GM21515 (cell line): Measurements from ENCODE around the gene FAM81A.
"Not testable (repeated sequence)": the region's sequence is repeated elsewhere in the genome, so short reads cannot be mapped to it uniquely, and the experiment has no call there.

Source experiments
- ATAC-seq: cut with Tn5 transposase; IDR thresholded peaks from one replicate; pipeline ENCODE4 v1.9.1; 2021; ENCODE audit not compliant: unreplicated experiment

The FAM81A gene

DNA sequence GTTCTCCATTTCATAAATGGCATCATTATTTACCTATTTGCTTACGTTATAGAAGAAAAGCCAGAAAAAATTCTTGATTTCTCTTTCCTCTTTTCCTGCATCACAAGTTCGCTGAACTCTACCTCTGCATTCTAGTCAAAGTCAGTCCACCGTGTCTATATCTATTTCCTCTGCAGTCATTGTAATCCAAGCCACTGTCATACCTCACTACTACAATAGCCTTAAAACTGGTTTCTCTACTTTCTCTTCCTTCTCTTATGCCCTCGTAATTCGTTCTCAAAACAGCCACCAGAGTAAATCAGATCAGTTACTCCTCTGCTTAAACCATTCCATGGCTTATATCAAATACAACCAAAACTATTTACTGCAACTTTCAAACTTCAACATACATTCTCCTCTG is 13.4 kb upstream of the FAM81A start:
- ATAC-seq: no peak

DNA sequence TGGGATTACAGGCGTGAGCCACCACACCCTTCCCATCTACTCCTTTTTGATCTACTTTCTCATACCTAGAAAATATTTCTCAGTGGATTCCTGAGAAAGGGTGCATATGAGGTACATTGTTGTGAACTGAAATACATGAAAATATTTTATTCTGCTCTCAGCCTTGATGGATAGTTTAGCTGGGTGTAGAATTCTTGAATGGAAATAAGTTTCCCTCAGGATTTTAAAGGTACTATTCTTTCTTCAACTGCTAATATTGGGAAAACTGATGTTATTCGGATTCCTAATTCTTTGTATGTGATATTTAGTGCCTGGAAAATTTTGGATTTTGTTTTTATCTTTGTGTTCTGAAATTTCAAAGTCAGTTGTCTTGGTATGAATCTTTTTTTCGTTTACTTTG is 9.1 kb upstream of the FAM81A start:
- not testable (repeated sequence) for ATAC-seq

- no peak for ATAC-seq
Observed at GRCh38 chr15:59432389-59432788, 5.6 kb upstream of the FAM81A start.

GRCh38 chr15:59434481-59434880 is 3.5 kb upstream of the FAM81A start:
- ATAC-seq: no peak

GRCh38 chr15:59436774-59437141 is 1.2 kb upstream of the FAM81A start:
- no peak for ATAC-seq

GRCh38 chr15:59437142-59437816 is 707 bp upstream of the FAM81A start:
- ATAC-seq: no peak

GRCh38 chr15:59438625-59439290 is 772 bp downstream of the FAM81A start:
- no peak for ATAC-seq

GRCh38 chr15:59439576-59439975 is 1.6 kb downstream of the FAM81A start:
- no peak for ATAC-seq

GRCh38 chr15:59443341-59444072 is 5.5 kb downstream of the FAM81A start:
- ATAC-seq: no peak

- no peak for ATAC-seq
Observed at GRCh38 chr15:59444081-59444835, 6.3 kb downstream of the FAM81A start.

DNA sequence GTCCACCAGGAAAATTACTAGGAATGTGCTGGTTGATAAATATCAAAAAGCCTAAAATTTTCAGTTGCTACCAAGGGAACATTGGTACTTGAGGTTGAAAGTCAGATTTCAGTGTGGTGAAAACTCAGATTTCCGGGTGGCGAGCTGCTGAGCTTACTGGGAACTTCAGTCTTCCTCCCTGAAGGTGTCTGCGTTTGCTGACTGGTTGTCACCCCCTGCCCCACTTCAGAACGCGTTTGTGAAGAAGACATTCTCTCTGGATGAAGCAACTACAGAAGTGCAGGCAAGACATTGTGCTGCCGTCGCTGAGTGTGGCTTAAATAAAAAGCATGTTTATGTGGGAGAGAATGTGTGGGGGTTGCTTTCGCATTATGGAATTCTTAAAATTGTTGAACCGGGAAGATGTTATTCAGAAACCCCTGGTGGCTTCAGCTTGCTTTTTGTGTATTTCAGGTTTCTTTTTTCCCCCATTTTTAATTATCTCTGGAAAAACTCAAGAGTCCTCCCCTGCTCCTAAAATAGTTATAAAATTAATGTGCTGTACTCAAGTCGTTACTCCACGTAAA is 7.1 kb downstream of the FAM81A start:
- ATAC-seq: no peak

DNA sequence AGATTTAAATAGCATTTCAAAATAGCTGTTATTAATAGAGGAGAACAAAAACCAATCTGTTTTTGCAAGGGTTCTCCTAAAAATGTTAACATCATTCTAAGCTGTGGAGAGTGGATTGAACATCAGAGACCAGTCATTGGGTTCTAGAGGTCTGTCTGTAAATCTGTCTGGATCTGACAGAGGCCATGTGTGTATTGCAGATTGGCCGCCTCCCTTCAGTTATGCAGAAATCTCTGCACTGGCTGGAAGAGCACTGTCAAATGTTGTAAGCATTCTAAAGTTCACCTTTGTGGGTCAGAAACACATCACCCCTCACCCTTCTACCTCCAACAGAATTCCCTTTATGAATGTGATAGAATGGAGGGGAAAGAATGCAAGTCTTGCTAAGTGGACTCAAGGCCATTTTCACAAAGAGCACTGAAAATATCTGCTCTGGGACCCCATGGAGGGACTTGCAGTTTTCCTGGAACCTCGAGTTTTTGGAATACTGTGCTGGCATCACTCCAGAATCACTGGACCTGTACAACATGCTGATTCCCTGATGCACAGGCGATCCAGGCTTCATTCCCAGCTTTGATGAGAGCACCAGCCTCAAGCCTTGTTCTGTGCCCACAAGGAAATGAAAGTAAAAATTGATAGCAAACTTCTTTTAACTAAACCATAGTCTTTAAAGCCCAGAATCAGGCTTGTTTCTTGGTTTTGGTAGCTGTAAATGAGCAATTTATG is 8.4 kb downstream of the FAM81A start:
- ATAC-seq: no peak

- ATAC-seq: no peak
Observed at GRCh38 chr15:59447367-59447766, 9.4 kb downstream of the FAM81A start.

DNA sequence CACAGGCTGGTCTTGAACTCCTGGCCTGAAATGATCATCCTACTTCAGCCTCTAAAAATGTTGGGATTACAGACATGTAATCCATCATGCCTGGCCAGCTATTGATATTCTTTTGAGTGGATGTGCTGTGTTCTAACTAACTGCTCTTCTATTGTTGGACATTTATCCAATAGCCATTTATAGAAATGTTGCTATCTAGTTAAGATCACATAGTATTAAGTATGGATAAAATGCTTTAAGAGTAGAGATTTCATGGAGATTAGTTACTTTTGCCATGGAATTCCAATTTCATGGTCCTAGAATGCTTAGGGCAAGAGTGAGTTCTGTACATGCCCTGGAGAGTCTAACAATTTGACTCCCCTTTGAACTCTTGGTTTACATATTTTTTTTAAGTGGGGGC is 10.9 kb downstream of the FAM81A start:
- ATAC-seq: no peak

GRCh38 chr15:59453474-59454215 is 15.7 kb downstream of the FAM81A start:
- no peak for ATAC-seq

DNA sequence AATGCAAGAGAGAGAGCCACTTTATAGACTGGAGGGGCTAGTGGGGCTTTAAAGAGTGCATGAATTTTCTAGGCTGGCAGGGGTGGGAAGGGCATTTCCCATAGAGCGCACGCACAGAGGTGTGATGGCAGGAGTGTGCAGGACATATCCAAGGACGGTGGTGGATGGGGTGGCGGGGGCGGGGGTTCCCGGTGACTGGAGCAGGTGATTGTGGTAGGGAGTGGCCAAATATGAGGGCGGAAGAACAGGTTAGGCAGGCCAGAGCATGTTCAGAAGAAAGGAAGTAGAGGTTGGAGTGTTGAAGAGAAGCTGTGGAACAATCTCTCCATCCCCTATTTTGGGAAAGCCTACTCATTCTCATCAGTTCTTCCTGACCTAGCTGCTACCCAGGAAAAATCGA is 18.1 kb downstream of the FAM81A start:
- no peak for ATAC-seq

GRCh38 chr15:59457103-59457502 is 19.1 kb downstream of the FAM81A start:
- ATAC-seq: no peak

GRCh38 chr15:59461521-59461920 is 23.5 kb downstream of the FAM81A start:
- no peak for ATAC-seq

- ATAC-seq: no peak
Observed at GRCh38 chr15:59473226-59473625, 35.2 kb downstream of the FAM81A start.

DNA sequence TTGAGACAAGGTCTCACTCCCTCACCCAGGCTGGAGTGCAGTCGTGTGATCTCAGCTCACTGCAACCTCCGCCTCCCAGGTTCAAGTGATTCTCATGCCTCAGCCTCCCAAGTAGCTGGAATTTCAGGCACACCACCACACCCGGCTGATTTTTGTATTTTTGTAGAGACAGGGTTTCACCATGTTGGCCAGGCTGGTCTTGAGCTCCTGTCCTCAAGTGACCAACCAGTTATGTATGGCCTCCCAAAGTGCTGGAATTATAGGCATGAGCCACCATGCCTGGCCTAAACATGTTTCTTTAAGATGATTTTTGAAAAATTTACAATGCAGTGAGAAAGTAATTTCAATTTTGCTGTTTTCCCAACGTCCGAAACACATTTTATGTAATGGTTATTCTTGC is 37.2 kb downstream of the FAM81A start:
- not testable (repeated sequence) for ATAC-seq
